Measurements from ENCODE around the gene ZC3H12D.
"Not testable (repeated sequence)": the region's sequence is repeated elsewhere in the genome, so short reads cannot be mapped to it uniquely, and the experiment has no call there.

ZC3H12D gene

DNA sequence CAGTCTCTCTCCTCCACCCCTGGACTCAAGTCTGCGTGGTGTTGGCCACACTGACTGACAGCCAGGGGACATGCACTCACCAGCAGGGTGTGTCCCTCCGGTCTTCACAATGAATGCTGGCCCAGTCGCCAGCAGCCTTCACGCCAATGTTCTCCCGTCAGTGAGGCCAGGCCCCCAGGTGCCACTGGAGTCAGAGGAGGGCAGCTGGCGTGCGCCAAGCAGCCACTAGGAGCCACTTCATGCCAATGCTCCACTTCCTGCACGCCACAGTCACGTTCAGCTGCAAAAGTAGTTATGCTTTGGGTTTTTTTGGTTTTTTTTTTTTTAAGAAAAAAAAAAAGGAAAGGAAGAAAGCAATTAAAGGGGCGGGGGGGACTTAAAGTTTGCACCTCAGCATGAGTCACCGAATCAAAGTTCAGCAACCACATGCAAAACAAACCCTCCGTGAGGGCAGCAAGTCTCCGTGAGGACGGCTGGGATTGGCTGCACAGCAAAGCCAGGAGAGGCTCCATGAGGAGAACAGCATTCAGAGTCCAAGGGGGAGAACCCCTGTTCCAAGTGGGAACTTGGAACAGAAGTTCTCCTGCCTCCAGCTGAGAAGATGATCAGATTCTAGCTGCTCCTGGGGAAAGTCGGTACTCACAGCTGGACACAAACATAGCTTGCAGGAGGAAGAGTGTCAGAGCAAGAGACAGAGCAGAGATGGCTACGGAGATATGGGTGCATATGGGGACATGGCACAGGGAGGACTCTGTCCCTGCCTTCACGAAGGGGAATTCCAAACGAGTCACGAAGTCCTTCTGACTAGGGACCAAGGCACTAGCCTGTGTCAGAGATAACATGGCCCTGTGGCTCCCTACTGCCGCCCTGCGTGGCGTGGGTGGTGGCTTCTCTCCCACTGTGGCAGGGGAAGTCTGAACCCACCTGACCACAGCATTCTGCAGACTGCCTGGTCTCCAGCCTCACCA, at the start of gene ZC3H12D:
Gene ZC3H12D, minus strand, starts transcription at position 282 of the 968 bp plus-strand sequence. CDS start 10,471 bp downstream, outside the sequence.
- peak; percentile 13 for DNase-seq

DNA sequence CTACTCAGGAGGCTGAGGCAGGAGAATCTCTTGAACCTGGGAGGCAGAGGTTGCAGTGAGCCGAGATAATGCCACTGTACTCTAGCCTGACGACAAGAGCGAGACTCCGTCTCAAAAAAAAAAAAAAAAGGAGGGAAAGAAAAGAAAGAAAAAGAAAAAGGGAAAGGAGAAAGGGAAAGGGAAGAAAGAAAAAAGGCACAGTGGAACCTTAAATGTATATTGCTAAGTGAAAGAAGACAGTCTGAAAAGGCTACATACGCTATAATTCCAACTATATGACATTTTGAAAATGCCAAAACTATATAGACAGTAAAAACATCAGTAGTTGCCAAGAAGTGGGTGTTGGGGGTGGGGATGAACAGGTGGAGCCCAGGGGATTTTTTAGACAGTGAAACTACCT, 44.8 kb upstream of the ZC3H12D start:
- DNase-seq: no peak

DNA sequence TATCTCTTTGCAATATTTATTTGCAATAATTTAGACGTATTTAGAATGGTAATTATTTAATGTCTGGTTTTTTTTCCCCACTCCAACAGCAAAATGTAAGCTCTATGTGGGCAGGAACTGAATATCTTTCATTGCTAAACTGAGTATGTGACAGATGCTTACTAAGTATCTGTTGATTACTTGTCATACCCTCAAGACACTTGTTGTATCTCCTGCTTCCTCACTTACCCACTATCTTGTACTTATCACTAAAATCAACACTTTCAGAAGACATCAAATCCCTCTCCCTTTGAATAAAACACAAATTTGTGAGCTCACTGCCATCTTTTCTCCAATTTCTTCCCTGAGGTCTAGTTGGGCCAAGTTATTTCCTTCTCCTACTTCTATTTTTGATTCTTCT, 30.7 kb upstream of the ZC3H12D start:
- DNase-seq: no peak

DNA sequence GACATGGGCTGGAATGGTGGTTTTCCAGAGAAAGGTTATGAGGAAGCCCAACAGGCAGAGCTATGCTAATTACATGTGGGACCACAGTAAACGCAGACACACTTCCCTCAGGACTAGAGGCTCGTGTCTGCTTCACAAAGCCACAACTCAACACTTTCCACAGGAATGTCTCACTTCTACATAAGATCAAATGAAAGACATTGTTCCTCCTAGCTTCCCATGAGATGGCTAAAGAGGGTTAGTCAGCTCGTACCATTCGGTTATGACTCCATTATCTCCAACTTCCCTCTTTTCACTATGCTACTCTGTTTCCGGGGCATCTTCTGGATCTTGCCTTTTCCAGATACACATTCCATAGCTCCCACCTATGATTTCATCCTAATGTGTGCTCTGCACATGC, 29.1 kb upstream of the ZC3H12D start:
- DNase-seq: no peak

DNA sequence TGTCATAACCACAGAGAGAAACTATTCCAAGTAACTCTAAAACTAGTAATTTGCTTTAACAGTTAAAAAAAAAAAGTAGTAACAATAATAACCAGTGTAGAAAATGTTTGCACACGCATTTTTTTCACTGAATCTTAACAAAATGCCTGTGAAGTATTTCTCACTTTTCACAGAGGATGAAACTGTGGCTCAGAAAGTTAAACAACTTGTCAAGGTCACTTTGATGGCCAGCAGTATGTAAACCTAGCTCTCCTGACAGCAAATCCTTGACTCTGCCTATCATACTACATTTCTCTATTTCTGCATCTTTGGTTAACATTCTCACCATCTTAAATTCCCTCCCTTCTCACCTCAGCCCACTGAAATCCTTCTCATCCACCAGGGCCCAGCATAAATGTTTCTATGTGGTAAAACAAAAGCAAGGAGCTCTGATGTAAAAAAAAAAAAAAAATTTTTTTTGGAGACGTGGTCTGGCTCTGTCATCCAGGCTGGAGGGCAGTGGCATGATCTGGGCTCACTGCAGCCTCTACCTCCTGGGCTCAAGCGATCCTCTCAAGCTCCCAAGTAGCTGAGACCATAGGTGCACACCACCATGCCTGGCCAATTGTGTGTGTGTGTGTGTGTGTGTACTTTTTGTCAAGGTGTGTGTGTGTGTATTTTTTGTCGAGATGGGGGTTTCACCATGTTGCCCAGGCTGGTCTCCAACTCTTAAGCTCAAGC, 26.1 kb upstream of the ZC3H12D start:
- DNase-seq: no peak

DNA sequence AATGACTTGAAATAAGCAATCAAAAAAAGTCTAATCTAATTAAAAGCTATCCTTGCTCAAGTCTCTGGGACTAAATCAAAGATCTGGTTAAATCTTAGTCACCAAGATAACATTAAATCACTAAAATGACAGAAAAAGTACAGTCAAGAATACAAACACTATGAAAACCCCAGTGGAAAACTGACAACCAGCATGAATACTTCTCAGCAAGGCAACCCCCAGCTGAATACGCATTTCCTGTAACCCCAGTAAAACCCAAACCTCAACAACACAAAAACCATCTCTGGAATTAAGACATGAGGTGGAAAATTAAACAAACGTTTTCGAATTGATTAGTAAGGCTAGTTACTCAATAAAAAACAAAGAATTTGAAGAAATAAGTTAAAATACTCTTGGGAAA, 23.7 kb upstream of the ZC3H12D start:
- DNase-seq: no peak

DNA sequence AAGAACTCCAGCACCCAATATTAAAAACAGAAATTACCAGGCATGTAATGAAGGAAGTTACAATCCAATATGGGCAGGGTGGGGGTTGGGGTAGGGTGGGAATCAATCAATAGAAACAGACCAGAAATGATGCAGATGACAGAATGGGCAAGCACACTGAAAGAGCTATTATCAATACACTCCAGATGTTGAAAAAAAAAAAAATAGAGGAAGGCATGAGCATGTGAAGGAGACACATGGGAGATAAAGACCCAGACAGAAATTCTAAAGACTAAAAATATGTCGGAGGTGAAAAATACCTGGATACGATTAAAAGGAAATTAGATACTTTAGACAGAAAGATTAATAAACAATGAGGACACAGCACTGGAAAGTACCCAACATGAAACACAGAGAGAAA, 19.1 kb upstream of the ZC3H12D start:
- DNase-seq: no peak

DNA sequence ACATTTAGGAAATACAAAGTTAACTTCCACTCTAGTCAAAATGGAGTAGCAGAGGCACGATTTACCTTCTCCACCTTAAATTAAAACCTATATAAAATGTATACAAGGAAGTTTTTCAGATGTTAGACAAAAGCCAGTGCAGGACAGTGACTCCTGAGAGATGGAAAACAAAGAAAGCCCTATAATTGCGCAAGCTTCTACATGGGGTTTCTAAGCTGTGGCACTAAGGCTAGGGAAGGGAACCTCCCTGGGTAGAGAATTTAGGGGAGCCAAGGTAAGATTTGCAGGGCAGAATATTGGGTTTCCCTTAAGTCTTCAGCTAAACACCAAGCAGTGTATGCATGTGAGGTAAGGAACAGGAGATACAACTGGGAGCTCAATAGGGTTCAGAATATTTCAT, 18.5 kb upstream of the ZC3H12D start:
- no peak for DNase-seq

DNA sequence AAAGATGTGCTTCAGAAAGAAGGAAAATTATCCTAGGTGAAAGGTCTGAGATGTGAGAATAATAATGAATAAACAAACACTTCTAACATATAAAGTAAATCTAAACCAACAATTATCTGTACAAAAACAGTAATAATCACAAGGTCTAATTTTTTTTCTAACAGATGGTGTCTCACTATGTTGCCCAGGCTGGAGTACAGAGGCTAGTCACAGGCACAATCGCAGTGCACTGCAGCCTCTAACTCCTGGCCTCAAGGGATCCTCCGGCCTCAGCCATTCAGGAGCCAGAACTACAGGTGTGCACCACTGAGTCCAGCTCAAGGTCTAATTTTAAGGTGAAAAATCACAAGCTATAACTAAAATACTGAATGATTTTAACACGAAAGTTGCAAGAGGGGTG, 17.0 kb upstream of the ZC3H12D start:
- no peak for DNase-seq

DNA sequence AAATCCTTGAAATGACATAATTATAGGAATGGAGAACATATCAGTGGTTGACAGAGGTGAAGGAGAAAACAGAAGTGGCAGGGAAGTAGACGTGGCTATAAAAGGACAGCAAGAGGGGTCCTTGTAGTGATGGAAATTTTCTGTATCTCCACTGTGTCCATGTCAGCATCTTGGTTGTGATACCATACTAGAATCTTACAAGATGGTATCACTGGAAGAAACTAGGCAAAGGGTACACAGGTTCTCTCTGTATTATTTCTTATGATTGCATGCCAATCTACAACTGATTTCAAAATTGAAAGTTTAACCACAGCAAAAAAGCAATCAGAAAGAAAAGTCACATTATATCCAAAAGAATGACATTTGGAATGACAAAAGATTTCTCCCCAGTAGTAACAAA, 16.4 kb upstream of the ZC3H12D start:
- DNase-seq: no peak

DNA sequence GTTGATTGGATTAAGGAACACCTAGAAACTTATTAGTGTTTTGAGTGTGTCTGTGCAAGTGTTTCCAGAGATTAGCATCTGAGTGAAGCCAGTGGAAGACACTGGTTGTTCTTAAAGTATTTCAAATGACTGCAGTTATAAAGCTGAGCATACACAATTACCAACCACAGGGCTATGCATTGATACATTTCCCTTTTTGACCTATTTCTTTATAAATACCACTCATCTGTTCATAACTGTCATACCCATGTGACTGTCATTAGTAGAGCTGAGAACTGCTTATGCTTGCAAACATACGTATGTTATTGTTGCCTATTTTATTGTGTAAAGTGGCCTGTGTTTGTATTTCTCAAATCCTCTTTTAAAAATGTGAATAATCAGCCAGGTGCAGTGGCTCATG, 15.3 kb upstream of the ZC3H12D start:
- no peak for DNase-seq

DNA sequence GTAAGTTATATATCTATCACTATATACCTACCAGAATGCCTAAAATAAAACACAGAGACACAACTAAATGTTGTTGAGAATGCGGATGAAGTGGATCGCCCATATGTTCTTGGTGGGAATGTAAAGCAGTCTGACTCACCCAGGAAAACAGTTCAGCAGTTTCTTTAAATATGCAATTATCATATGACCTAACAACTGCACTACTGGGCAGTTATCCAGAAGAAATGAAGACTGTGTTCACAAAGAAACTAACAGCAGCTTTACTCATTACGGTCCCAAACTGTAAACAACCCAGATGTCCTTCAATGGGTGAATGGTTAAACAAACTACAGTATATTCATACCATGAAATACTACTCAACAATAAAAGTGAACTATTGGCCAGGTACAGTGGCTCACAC, 14.3 kb upstream of the ZC3H12D start:
- DNase-seq: no peak

DNA sequence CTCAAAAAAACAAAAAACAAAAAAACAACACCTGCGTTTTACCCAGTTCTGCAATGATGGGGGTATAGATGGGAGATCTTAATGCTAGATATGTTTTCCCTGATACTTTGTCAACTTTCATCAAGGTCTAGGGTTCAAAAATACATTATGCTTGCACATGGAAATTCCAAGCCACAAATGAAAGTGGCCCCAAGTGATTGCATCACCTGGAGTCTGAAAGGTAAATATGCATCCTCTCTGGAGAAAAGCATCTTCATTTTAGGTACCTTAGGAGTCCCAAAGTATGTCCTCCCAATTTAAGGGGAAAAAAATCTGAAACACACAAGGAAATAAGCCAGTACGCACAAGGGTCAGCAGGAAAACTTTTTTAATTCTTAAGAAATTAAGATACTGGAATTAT, 12.6 kb upstream of the ZC3H12D start:
- DNase-seq: no peak

DNA sequence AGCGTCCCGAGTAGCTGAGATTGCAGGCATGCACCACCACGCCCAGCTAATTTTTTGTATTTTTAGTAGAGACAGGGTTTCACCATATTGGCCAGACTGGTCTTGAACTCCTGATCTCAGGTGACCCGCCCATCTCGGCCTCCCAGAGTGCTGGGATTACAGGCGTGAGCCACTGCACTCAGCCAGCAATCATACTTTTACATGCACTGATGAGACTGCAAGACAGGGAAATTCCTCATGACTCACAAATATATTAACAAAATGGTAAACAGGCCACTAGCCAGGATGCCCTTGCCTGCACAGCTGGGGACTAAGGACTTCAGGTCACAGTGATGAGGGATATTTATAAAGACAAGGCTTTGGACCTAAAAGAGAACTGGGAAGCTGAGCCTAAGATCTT, 11.8 kb upstream of the ZC3H12D start:
- DNase-seq: not testable (repeated sequence)

DNA sequence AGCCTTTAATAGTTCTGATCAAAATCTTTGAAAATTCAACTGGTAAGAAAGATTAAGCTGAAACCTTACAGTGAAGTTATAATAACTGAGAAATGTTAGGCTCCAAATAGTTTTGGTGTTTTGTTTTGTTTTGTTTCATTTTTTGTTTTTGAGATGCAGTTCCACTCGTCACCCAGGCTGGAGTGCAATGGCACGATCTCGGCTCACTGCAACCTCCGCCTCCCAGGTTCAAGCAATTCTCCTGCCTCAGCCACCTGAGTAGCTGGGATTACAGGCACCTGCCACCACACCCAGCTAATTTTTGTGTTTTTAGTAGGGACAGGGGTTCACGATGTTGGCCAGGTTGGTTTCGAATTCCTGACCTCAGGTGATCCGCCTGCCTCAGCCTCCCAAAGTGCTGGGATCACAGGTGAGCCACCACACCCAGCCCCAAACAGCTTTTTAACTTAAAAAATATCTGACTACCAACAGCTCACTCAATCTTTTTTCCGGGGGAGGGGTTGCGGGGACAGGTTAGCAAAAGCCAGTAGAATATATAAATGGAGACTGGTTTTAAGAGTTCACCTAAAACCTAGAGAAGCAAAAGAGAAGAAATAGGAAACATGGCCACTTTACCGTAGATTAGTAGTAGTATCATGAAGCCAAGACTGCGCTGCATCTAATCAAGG, 10.7 kb upstream of the ZC3H12D start:
- not testable (repeated sequence) for DNase-seq

DNA sequence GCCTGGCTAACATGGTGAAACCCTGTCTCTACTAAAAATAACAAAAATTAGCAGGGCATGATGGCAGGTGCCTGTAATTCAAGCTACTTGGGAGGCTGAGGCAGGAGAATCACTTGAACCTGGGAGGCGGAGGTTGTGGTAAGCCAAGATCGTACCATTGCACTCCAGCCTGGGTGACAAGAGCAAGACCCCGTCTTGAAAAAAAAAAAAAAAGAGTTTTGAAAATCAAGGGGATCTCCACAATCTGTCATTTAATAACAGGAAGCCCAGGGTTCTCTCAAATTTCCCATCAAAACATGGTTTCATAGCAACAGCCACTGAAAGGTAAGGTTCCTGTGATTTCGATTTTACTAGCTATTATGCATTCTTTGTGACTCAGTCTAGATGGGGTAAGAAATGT, 10.0 kb upstream of the ZC3H12D start:
- not testable (repeated sequence) for DNase-seq

DNA sequence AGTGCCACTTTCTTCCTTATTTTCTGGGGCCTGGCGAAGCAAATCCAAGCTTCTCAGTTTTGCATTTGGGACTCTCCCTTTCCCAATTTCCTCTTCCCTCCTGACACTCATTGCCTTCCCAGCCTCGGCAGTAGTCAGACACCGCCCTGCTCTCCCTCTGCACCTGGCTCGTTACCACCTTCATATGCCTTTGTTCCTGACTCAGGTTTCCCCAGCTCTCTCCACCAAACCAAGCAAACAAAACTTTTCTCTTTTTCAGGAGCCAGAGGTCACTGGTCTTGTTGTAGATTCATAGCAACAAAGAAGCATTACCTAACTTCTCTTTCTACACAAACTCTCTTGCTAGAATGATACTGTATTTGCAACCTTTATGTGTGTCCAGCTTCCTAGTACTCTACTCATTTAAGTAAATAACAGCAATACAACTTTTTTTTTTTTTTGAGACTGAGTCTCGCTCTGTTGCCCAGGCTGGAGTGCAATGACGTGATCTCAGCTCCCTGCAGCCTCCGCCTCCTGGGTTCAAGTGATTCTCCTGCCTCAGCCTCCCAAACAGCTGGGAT, 9.0 kb upstream of the ZC3H12D start:
- no peak for DNase-seq

DNA sequence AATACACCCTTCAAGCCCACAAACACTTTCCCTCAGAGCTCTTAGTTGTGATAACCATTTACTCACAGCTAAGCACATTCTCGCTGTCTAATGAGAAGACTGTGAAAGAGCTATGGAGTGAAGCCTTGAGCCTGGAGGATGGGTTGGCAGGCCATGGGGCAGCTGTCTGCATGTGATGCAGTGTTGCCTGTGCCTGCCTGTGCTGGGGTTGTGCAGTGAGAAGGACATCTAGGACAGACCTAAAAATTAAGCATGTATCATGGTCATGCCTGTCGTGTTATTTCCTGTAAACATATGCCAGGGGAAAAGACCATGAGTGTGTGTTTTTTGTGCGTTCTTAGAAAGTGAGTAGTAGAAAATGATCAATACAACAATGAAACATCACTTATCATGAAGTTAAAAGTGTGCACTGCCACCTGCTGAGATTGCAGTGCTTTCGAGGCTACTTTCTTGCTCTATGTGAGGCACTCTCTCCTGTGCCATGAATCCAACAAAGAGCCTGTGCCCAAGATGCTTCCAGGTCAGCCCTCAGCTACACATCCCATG, 8.1 kb upstream of the ZC3H12D start:
- no peak for DNase-seq

DNA sequence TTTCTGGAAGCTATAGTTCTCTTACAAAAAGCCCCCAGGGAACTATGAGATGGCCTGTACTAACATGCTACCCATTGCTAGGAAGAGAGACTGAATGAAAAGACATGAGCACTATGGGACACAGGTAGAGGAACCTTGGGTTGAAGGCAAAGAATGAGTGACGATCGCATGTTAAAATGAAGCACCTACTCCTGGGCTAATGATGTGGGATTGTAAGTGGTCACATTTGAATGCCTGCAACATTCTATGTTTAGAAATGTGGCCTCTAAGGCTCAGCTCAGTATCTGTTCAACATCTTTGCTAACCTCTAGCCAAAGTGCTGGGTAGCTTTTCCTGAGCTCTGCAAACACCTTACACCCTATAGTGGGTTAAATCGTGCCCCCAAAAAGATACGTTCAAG, 5.2 kb upstream of the ZC3H12D start:
- no peak for DNase-seq

DNA sequence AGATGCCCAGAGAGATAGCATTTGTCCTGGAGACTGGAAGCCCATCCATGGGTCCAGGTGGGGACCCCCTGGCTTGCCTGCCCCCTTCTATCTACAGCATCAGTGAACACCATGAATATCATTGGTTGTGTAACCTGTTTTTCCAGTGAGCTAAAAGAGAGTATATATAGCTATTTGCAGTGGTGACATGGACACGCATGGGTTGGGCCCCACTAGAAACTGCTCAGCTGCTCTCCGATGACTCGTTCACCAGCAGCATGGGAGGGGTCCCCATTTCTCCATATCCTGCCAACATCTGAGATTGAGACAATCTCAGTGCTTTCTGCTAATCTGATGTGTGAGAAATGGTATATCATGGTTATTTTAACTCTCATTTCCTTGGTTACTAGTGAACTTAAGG, 4.0 kb upstream of the ZC3H12D start:
- no peak for DNase-seq

DNA sequence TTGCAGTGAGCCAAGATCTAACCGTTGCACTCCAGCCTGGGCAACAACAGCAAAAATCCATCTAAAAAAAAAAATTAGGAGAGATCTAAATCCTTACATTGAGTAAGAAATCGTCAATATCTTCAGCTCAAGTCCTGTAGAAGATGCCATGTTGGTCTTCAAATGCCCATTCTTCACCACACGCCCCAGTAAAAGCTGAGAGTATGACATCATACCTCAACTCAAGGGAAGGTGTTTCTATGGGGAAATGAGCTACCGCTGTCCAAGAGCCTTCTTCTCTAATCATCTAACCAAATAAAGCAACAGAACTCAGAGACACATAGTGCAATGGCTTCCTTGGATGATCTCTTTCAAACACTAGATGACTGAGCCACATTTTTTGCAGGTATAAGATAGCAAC, 2.5 kb upstream of the ZC3H12D start:
- DNase-seq: no peak

DNA sequence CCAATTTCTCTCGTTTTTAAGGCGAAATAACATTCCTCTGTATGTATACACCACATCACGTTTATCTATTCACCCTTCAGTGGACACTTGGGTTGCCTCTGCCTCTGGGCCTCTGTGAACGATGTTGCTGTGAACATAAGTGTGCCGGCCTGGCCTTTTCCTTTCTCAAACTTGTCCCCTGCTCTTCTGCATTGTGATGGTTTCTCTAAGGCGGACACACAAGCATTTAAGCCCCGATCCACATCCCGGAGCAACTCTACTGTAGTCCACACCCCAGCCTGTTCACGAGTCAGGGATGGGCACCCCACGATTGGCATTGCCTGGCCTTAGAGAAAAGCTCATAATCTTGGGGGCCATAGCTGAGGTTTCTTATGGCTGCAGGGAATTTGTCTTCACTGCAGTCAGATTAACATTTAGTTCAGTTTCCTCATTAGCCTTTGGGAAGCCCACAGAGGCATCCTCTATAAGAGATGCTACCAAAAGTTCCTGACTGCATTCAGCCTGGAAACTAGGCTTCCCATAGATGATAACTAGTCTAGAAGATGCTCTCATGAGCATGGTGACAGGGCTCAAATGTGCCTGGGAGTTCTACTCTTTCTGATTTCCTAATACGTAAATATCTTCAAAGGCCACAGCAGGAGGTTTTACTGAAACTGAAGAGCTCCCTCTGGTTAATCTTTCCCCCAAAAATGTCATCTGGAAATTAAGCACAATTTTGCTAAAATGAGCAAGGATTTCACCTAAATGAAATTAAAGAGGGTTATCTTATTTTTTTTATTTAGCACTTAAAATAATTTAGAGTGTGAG, 762 bp downstream of the ZC3H12D start:
- DNase-seq: no peak

All from SIG-M5 (cell line).